Glomerular endothelial cell (primary cell): ENCODE measurements around the gene ADAMTSL2. TPM values are rescaled to one million over a fixed set of nuclear protein-coding genes. Genes with fewer than 3 reads are reported as not detected.

Experiments used
- DNase-seq: peaks from one replicate; pipeline ENCODE4 v3.0.0-alpha.2; 2011; ENCODE audit warnings: low read depth, low spot score; ENCODE audit errors: extremely low read depth
- total RNA-seq: library from RNA; depleted of rRNA; stranded (reverse); fragments of >200 nt; gene quantifications from 2 replicates; pipeline ENCODE4 v1.2.3, GENCODE V29; 2015

Gene ADAMTSL2
- total RNA-seq, 1 donor from 2014 or later, result not detected

- no peak for DNase-seq
These were observed 67.2 kb downstream of the ADAMTSL2 start for GRCh38 chr9:133601746-133602145.

- no peak for DNase-seq
These were observed 67.8 kb downstream of the ADAMTSL2 start for GRCh38 chr9:133602277-133602676.

- DNase-seq, result no peak
These were observed 68.8 kb downstream of the ADAMTSL2 start for GRCh38 chr9:133603135-133603927.

- DNase-seq, result no peak
These were observed 69.7 kb downstream of the ADAMTSL2 start for GRCh38 chr9:133604214-133604613.

- DNase-seq, result no peak
These were observed 70.4 kb downstream of the ADAMTSL2 start for GRCh38 chr9:133604856-133605255.

- no peak for DNase-seq
These were observed 70.9 kb downstream of the ADAMTSL2 start for GRCh38 chr9:133605446-133605845.

- no peak for DNase-seq
These were observed 71.6 kb downstream of the ADAMTSL2 start for GRCh38 chr9:133605856-133606707.

- no peak for DNase-seq
These were observed 72.2 kb downstream of the ADAMTSL2 start for GRCh38 chr9:133606708-133607025.

- no peak for DNase-seq
These were observed 72.9 kb downstream of the ADAMTSL2 start for GRCh38 chr9:133607381-133607780.

GRCh38 chr9:133607976-133608375 is 73.5 kb downstream of the ADAMTSL2 start:
- no peak for DNase-seq

- no peak for DNase-seq
These were observed 73.9 kb downstream of the ADAMTSL2 start for GRCh38 chr9:133608382-133608781.

GRCh38 chr9:133608889-133609288 is 74.4 kb downstream of the ADAMTSL2 start:
- no peak for DNase-seq

- no peak for DNase-seq
These were observed 75.0 kb downstream of the ADAMTSL2 start, which contains the start of gene FAM163B for GRCh38 chr9:133609311-133610098. Gene FAM163B, minus strand, starts transcription at chr9:133609389. Its CDS starts 29,166 bp downstream, at chr9:133580223.

- no peak for DNase-seq
These were observed 76.3 kb downstream of the ADAMTSL2 start for GRCh38 chr9:133610845-133611244.

- DNase-seq, result no peak
These were observed 77.5 kb downstream of the ADAMTSL2 start for GRCh38 chr9:133612051-133612450.

GRCh38 chr9:133612816-133613215 is 78.3 kb downstream of the ADAMTSL2 start:
- no peak for DNase-seq

- no peak for DNase-seq
These were observed 78.9 kb downstream of the ADAMTSL2 start for GRCh38 chr9:133613432-133613831.

GRCh38 chr9:133614056-133614455 is 79.6 kb downstream of the ADAMTSL2 start:
- DNase-seq, result no peak

GRCh38 chr9:133614678-133615077 is 80.2 kb downstream of the ADAMTSL2 start:
- DNase-seq, result no peak

- DNase-seq, result no peak
These were observed 80.7 kb downstream of the ADAMTSL2 start for GRCh38 chr9:133615186-133615585.

- no peak for DNase-seq
These were observed 81.2 kb downstream of the ADAMTSL2 start for GRCh38 chr9:133615606-133616188.
